IMR-90 (cell line): ENCODE data around the gene OPTN. TPM values are rescaled to one million over a fixed set of nuclear protein-coding genes. Genes with fewer than 3 reads are reported as not detected.

Experiments
- ATAC-seq: fragments of 200-7000 bp; cut with Tn5 transposase; 2 replicates; pipeline ENCODE4 v1.9.1; 2020; ENCODE audit warnings: low read depth, mild to moderate bottlenecking, moderate library complexity
- BruUV-seq: library from RNA; stranded (reverse); fragments of 400-500 nt; replicated peaks from 2 replicates; lab custom pipeline; 2021; lab: Mats Ljungman, UMichigan
- CTCF ChIA-PET: fragments of 300-600 bp; formaldehyde crosslinking; extraction: SDS; loops from one replicate; lab custom pipeline; 2021; ENCODE audit warnings: antibody characterized with exemption; lab: Yijun Ruan, JAX
- POLR2A ChIA-PET: fragments of 300-600 bp; sonication (Branson Sonifier 250); formaldehyde crosslinking; loops from one replicate; lab custom pipeline; 2022; ENCODE audit warnings: antibody characterized with exemption; ENCODE audit not compliant: unreplicated experiment; lab: Charles Lee
- DNase-seq: peaks from one replicate; pipeline ENCODE4 v3.0.0; 2013
- H2AFZ ChIP-seq: replicated peaks from 2 replicates; pipeline ENCODE3; 2013; ENCODE audit warnings: low read length, mild to moderate bottlenecking; ENCODE audit not compliant: poor library complexity
- H2AK5ac ChIP-seq: 2 replicates; pipeline ENCODE4 v1.6.1; 2013; ENCODE audit warnings: low read depth, low read length, inconsistent platforms
- H2AK9ac ChIP-seq: replicated peaks from 2 replicates; pipeline ENCODE3; 2013; ENCODE audit warnings: mild to moderate bottlenecking, low read depth, low read length, moderate library complexity; ENCODE audit not compliant: poor library complexity
- H2BK120ac ChIP-seq: 2 replicates; pipeline ENCODE4 v1.6.1; 2013; ENCODE audit warnings: low read depth, low read length, inconsistent platforms
- H2BK15ac ChIP-seq: 3 replicates; pipeline ENCODE4 v1.6.1; 2013; ENCODE audit warnings: low read depth, low read length, inconsistent platforms
- H2BK20ac ChIP-seq: 2 replicates; pipeline ENCODE4 v1.6.1; 2013; ENCODE audit warnings: low read depth, mild to moderate bottlenecking, inconsistent platforms, low read length, moderate library complexity
- H2BK5ac ChIP-seq: 2 replicates; pipeline ENCODE4 v1.6.1; 2013; ENCODE audit warnings: mild to moderate bottlenecking, low read depth, low read length, inconsistent platforms; ENCODE audit not compliant: poor library complexity, severe bottlenecking
- H3K14ac ChIP-seq: replicated peaks from 2 replicates; pipeline ENCODE4 v1.6.1; 2013; ENCODE audit warnings: low read depth, low read length, inconsistent platforms
- H3K18ac ChIP-seq: 2 replicates; pipeline ENCODE4 v1.6.1; 2013; ENCODE audit warnings: low read depth, low read length, control low read depth
- H3K23ac ChIP-seq: 2 replicates; pipeline ENCODE4 v1.6.1; 2013; ENCODE audit warnings: low read depth, low read length, inconsistent platforms
- H3K27ac ChIP-seq: 2 replicates; pipeline ENCODE4 v1.5.1; 2013; ENCODE audit warnings: mild to moderate bottlenecking, control low read depth, low read length; ENCODE audit not compliant: insufficient read depth
- H3K27me3 ChIP-seq: 2 replicates; pipeline ENCODE4 v1.6.1; 2013; ENCODE audit warnings: low read length; ENCODE audit not compliant: control insufficient read depth, insufficient read depth
- H3K36me3 ChIP-seq: 2 replicates; pipeline ENCODE4 v1.6.1; 2013; ENCODE audit warnings: low read length, mixed read lengths; ENCODE audit not compliant: control insufficient read depth, insufficient read depth
- H3K4ac ChIP-seq: 2 replicates; pipeline ENCODE4 v1.6.1; 2013; ENCODE audit warnings: low read depth, low read length, inconsistent platforms
- H3K4me1 ChIP-seq: 2 replicates; pipeline ENCODE4 v1.6.1; 2013; ENCODE audit warnings: low read length, mixed read lengths; ENCODE audit not compliant: control insufficient read depth, insufficient read depth
- H3K4me2 ChIP-seq: 2 replicates; pipeline ENCODE4 v1.6.1; 2013; ENCODE audit warnings: low read depth, mild to moderate bottlenecking, control low read depth, low read length, moderate library complexity
- H3K4me3 ChIP-seq: 2 replicates; pipeline ENCODE4 v1.5.1; 2013; ENCODE audit warnings: low read depth, mild to moderate bottlenecking, control low read depth, low read length, moderate library complexity; ENCODE audit not compliant: insufficient read depth
- H3K56ac ChIP-seq: 2 replicates; pipeline ENCODE4 v1.6.1; 2013; ENCODE audit warnings: low read length, inconsistent platforms; ENCODE audit not compliant: insufficient read depth; ENCODE audit errors: extremely low read depth
- H3K79me1 ChIP-seq, 2 experiments: 2 replicates each; pipeline ENCODE4 v1.6.1; 2013; ENCODE audit warnings: low read length in 2 of 2, inconsistent platforms in 1 of 2, low read depth in 1 of 2
- H3K9ac ChIP-seq: 2 replicates; pipeline ENCODE4 v1.6.1; 2013; ENCODE audit warnings: low read depth, low read length, control low read depth
- H3K9me1 ChIP-seq: 2 replicates; pipeline ENCODE4 v1.6.1; 2013; ENCODE audit warnings: low read length, inconsistent platforms; ENCODE audit not compliant: insufficient read depth
- H3K9me3 ChIP-seq: 2 replicates; pipeline ENCODE4 v1.6.1; 2013; ENCODE audit warnings: low read length; ENCODE audit not compliant: control insufficient read depth, insufficient read depth
- H4K20me1 ChIP-seq: 2 replicates; pipeline ENCODE4 v1.6.1; 2013; ENCODE audit warnings: low read length, inconsistent platforms; ENCODE audit not compliant: insufficient read depth
- H4K5ac ChIP-seq: 2 replicates; pipeline ENCODE4 v1.6.1; 2013; ENCODE audit warnings: mild to moderate bottlenecking, low read depth, low read length, control low read depth
- H4K8ac ChIP-seq, 2 experiments: 2 replicates each; pipeline ENCODE4 v1.6.1; 2013; ENCODE audit warnings: low read depth in 2 of 2, low read length in 2 of 2, control low read depth in 1 of 2, inconsistent platforms in 1 of 2
- H4K91ac ChIP-seq: 2 replicates; pipeline ENCODE4 v1.6.1; 2013; ENCODE audit warnings: low read depth, low read length, inconsistent platforms; ENCODE audit not compliant: insufficient read depth
- CEBPB ChIP-seq: IDR thresholded peaks from 2 replicates; pipeline ENCODE4 v1.6.1; 2012; ENCODE audit warnings: low read depth, low read length, improper control_type of control experiment
- CTCF ChIP-seq: conservative IDR thresholded peaks from 2 replicates; pipeline ENCODE4 v1.5.1; 2012; ENCODE audit warnings: mild to moderate bottlenecking, low read depth, low read length, improper control_type of control experiment
- ELK1 ChIP-seq: fragments of 150-350 bp; IDR thresholded peaks from 2 replicates; pipeline ENCODE4 v1.6.1; 2016; ENCODE audit warnings: low read depth, mild to moderate bottlenecking, low read length, moderate library complexity, borderline replicate concordance
- MAFK ChIP-seq: IDR thresholded peaks from 2 replicates; pipeline ENCODE4 v1.6.1; 2012; ENCODE audit warnings: low read depth, low read length, improper control_type of control experiment
- POLR2A ChIP-seq: IDR thresholded peaks from 2 replicates; pipeline ENCODE4 v1.6.1; 2012; ENCODE audit warnings: mild to moderate bottlenecking, low read depth, low read length
- RCOR1 ChIP-seq: IDR thresholded peaks from 2 replicates; pipeline ENCODE4 v1.6.1; 2012; ENCODE audit warnings: mild to moderate bottlenecking, low read length, improper control_type of control experiment; ENCODE audit not compliant: insufficient replicate concordance
- RFX5 ChIP-seq: IDR thresholded peaks from 2 replicates; pipeline ENCODE4 v1.8.0; 2012; ENCODE audit warnings: low read depth, mild to moderate bottlenecking, low read length, moderate library complexity
- SMC3 ChIP-seq: fragments of 150-350 bp; IDR thresholded peaks from 2 replicates; pipeline ENCODE4 v1.6.1; 2016; ENCODE audit warnings: low read depth, mild to moderate bottlenecking, antibody characterized with exemption, low read length, moderate library complexity
- WGBS, 2 experiments: methylation state at CpG; one replicate each; pipeline versions ENCODE4 v1.1.5 to v1.1.7; 2013; ENCODE audit warnings: missing lambda C conversion rate in 2 of 2; ENCODE audit not compliant: insufficient read length in 1 of 2; ENCODE audit errors: extremely low coverage in 2 of 2; 5-methylcytosine and 5-hydroxymethylcytosine counted together
- dilution Hi-C: fragments of 300-500 bp; cut with HindIII; formaldehyde crosslinking; loops from one replicate; pipeline ENCODE4 v1.14.3; 2018; ENCODE audit warnings: low sequenced_read_pairs; ENCODE audit not compliant: unreplicated experiment
- in situ Hi-C: fragments of 300-500 bp; cut with MboI; formaldehyde crosslinking; loops from 3 replicates; pipeline ENCODE4 v1.14.3; 2019; ENCODE audit warnings: low sequenced_read_pairs, inconsistent platforms, mixed read lengths
- intact Hi-C: fragments of 100-400 bp; cut with micrococcal nuclease; formaldehyde crosslinking; loops from 2 replicates; pipeline ENCODE4 v1.10.0; 2022
- polyA plus RNA-seq, 3 experiments: library from polyadenylated mRNA; depleted of rRNA; stranded (reverse); fragments of >200 nt; gene quantifications; 2 replicates each; pipeline ENCODE4 v1.2.3, GENCODE V29; 2012; ENCODE audit warnings: low replicate concordance in 1 of 3
- total RNA-seq: library from RNA; depleted of rRNA; stranded (reverse); fragments of >200 nt; gene quantifications from 2 replicates; pipeline ENCODE4 v1.2.3, GENCODE V29; 2012

Gene OPTN
- total and polyA plus RNA-seq, 2 of the 4 experiments (the other 2 are of a cell fraction): 34.8 to 41.4 TPM

GRCh38 chr10:13144814-13145213 lies 44.9 kb downstream of the OPTN start:
- H2AFZ ChIP-seq: no peak overlapping the region
- H2AK5ac ChIP-seq: no peak overlapping the region
- no peak overlapping the region for H3K14ac ChIP-seq
- H3K27me3 ChIP-seq: no peaks in the 10 kb centered on the region
- H3K18ac ChIP-seq: no peak overlapping the region
- ChIA-PET CTCF (no interaction called here), POLR2A (no interaction called here)
- peaks cover 12% of the 10 kb centered on the region; the same call in 1 of the 2 replicates for H3K36me3 ChIP-seq
- no peak overlapping the region for H3K56ac ChIP-seq
- no peaks in the 10 kb centered on the region for H3K9me1 ChIP-seq
- H3K23ac ChIP-seq: no peak overlapping the region
- H4K91ac ChIP-seq: no peak overlapping the region
- H3K4me3 ChIP-seq: no peak overlapping the region
- peaks cover 2% of the 10 kb centered on the region; the same call in 1 of the 2 replicates for H3K4me1 ChIP-seq
- no peak overlapping the region for H2BK15ac ChIP-seq
- DNase-seq: no peak
- H3K9ac ChIP-seq: no peak overlapping the region
- H4K8ac ChIP-seq: no peak overlapping the region
- in situ Hi-C loops: no loop called here
- H3K79me1 ChIP-seq: no peaks in the 10 kb centered on the region
- no peaks in the 10 kb centered on the region for H4K20me1 ChIP-seq
- no peak overlapping the region for H3K4me2 ChIP-seq
- H2BK5ac ChIP-seq: no peak overlapping the region
- H3K9me3 ChIP-seq: peaks cover 1% of the 10 kb centered on the region; the same call in 1 of the 2 replicates
- no peak for ATAC-seq
- H2BK20ac ChIP-seq: no peak overlapping the region
- H3K27ac ChIP-seq: no peak overlapping the region
- H3K4ac ChIP-seq: no peak overlapping the region
- 80% methylated on average over 1 of the region's 3 CpGs; no CpG with 5 or more reads in 1 of the 2 experiments for WGBS, 2 experiments
- no peak overlapping the region for H4K5ac ChIP-seq
- TF ChIP-seq RFX5: no peak
- TF ChIP-seq RCOR1: no peak
- no peak for TF ChIP-seq CTCF
- TF ChIP-seq SMC3: no peak
- TF ChIP-seq POLR2A: no peak
- no peak for TF ChIP-seq CEBPB
- no peak for TF ChIP-seq MAFK
- TF ChIP-seq ELK1: no peak
- no peak overlapping the region for H2AK9ac ChIP-seq
- BruUV-seq: no TSS peak
- H2BK120ac ChIP-seq: no peak overlapping the region
- intact Hi-C loops: no loop called here
- dilution Hi-C loops: no loop called here
